ENCODE data around the gene PHACTR1. TPM values are rescaled to one million over a fixed set of nuclear protein-coding genes. Genes with fewer than 3 reads are reported as not detected.

The PHACTR1 gene
- total and polyA plus RNA-seq, 8 donors = 1.4 to 12.4 (median 9.3) TPM

GRCh38 chr6:13268913-13269518 lies 552.4 kb downstream of the PHACTR1 start:
- no peak overlapping the region for H3K4me3 ChIP-seq
- ATAC-seq (peak in 3 of 4 donors; percentile 20 to 86 (median 55)), DNase-seq (peak in 2 of 6 donors; percentile 9 to 34), FAIRE-seq (no peak)
- no peaks in the 10 kb centered on the region for H3K27me3 ChIP-seq
- no peaks in the 10 kb centered on the region for H3K4me1 ChIP-seq
- no peak for TF ChIP-seq CTCF (IDR thresholded peaks at IDR 0.05)
- H3K36me3 ChIP-seq = no peaks in the 10 kb centered on the region
- intact Hi-C loops (cut with DNase I) = no loop called here
- WGBS, 2 donors = 67 to 68% methylated on average over 8 of the region's 8 CpGs
- no peaks in the 10 kb centered on the region for H3K9me3 ChIP-seq
- peak overlapping the region in 3 of 4 donors; percentile 17 to 39 (median 19) for H3K27ac ChIP-seq

- DNase-seq = peak in 1 of 6 donors; percentile 49
- no peak for FAIRE-seq
- 89 to 94% methylated on average over 24 of the region's 24 CpGs for WGBS, 2 donors
- Histone ChIP-seq H3K9me3 (no peaks in the 10 kb centered on the region), H3K4me1 (no peaks in the 10 kb centered on the region), H3K27ac (no peak overlapping the region), H3K27me3 (no peaks in the 10 kb centered on the region), H3K36me3 (no peaks in the 10 kb centered on the region), H3K4me3 (peak overlapping the region in 1 of 4 donors; percentile 0)
- intact Hi-C loops (cut with DNase I) = no loop called here
- ATAC-seq = peak in 3 of 4 donors; percentile 12 to 68 (median 68)
- TF ChIP-seq CTCF (IDR thresholded peaks at IDR 0.05) = no peak
Measured at GRCh38 chr6:13272131-13273046, 555.8 kb downstream of the PHACTR1 start.

- H3K27me3 ChIP-seq = no peaks in the 10 kb centered on the region
- ATAC-seq = peak in 1 of 4 donors; percentile 31
- WGBS, 2 donors = 88 to 91% methylated on average over 10 of the region's 10 CpGs
- intact Hi-C loops (cut with DNase I) = no loop called here
- no peak for FAIRE-seq
- H3K27ac ChIP-seq = no peak overlapping the region
- H3K36me3 ChIP-seq = no peaks in the 10 kb centered on the region
- no peak for TF ChIP-seq CTCF (IDR thresholded peaks at IDR 0.05)
- DNase-seq = no peak
- H3K9me3 ChIP-seq = no peaks in the 10 kb centered on the region
- H3K4me3 ChIP-seq = no peak overlapping the region
- H3K4me1 ChIP-seq = no peaks in the 10 kb centered on the region
Measured at GRCh38 chr6:13273202-13273930, 556.8 kb downstream of the PHACTR1 start.

- no peak overlapping the region for H3K4me3 ChIP-seq
Measured at GRCh38 chr6:13273931-13274706, 557.6 kb downstream of the PHACTR1 start.

More at GRCh38 chr6:13273931-13274706, 557.6 kb downstream of the PHACTR1 start:
- Histone ChIP-seq H3K27ac (no peak overlapping the region), H3K9me3 (no peaks in the 10 kb centered on the region), H3K36me3 (no peaks in the 10 kb centered on the region), H3K27me3 (no peaks in the 10 kb centered on the region), H3K4me1 (no peaks in the 10 kb centered on the region)
- TF ChIP-seq CTCF (IDR thresholded peaks at IDR 0.05) = no peak
- WGBS, 2 donors = 88 to 89% methylated on average over 21 of the region's 21 CpGs
- ATAC-seq (peak in 2 of 4 donors; percentile 28 to 39), DNase-seq (peak in 1 of 6 donors; percentile 56), FAIRE-seq (no peak)
- intact Hi-C loops (cut with DNase I) = no loop called here

Measured in pancreas (tissue), 10 donors.